Smooth muscle cell (in vitro differentiated cells): ENCODE results near the gene CBR1. TPM values are rescaled to one million over a fixed set of nuclear protein-coding genes. Genes with fewer than 3 reads are reported as not detected.

ENCODE experiments used
- DNase-seq: peaks from one replicate; lab custom pipeline; 2025; ENCODE audit not compliant: unreplicated experiment; lab: John Stamatoyannopoulos, UW
- H2AFZ ChIP-seq: fragments of 200-600 bp; sonication (generic); 2 replicates; pipeline ENCODE4 v1.6.0; 2016; ENCODE audit warnings: antibody characterized with exemption, low read depth, mild to moderate bottlenecking
- H3F3A ChIP-seq: fragments of 200-600 bp; sonication (generic); 2 replicates; pipeline ENCODE4 v1.6.0; 2017; ENCODE audit warnings: antibody characterized with exemption, low read depth
- H3K27ac ChIP-seq: fragments of 200-600 bp; sonication (generic); 2 replicates; pipeline ENCODE4 v1.5.1; 2016; ENCODE audit warnings: low read depth, mild to moderate bottlenecking
- H3K27me3 ChIP-seq: fragments of 200-600 bp; sonication (generic); 2 replicates; pipeline ENCODE4 v1.6.1; 2016; ENCODE audit warnings: low read depth, mild to moderate bottlenecking
- H3K36me3 ChIP-seq: fragments of 200-600 bp; sonication (generic); 2 replicates; pipeline ENCODE4 v1.5.1; 2016; ENCODE audit warnings: low read depth
- H3K4me1 ChIP-seq: fragments of 200-600 bp; sonication (generic); 2 replicates; pipeline ENCODE4 v1.5.1; 2016; ENCODE audit warnings: low read depth
- H3K4me2 ChIP-seq: fragments of 200-600 bp; sonication (generic); 2 replicates; pipeline ENCODE4 v1.6.0; 2016; ENCODE audit warnings: mild to moderate bottlenecking
- H3K4me3 ChIP-seq: fragments of 200-600 bp; sonication (generic); 2 replicates; pipeline ENCODE4 v1.5.1; 2016; ENCODE audit warnings: mild to moderate bottlenecking
- H3K79me2 ChIP-seq: fragments of 200-600 bp; sonication (generic); 2 replicates; pipeline ENCODE4 v1.6.0; 2016; ENCODE audit warnings: low read depth, mild to moderate bottlenecking
- H3K9ac ChIP-seq: fragments of 200-600 bp; sonication (generic); 2 replicates; pipeline ENCODE4 v1.6.0; 2016; ENCODE audit warnings: low read depth
- H3K9me3 ChIP-seq: fragments of 200-600 bp; sonication (generic); replicated peaks from 2 replicates; pipeline ENCODE4 v1.5.1; 2016; ENCODE audit warnings: low read depth
- H4K20me1 ChIP-seq: fragments of 200-600 bp; sonication (generic); 2 replicates; pipeline ENCODE4 v1.6.0; 2016; ENCODE audit warnings: low read depth
- WGBS: methylation state at CpG from one replicate; pipeline ENCODE4 v1.1.7; 2016; ENCODE audit warnings: low lambda C conversion rate; 5-methylcytosine and 5-hydroxymethylcytosine counted together
- polyA plus RNA-seq: library from polyadenylated mRNA; unstranded; fragments of >200 nt; fragmentation: Nextera tagmentation; extraction: Ambion mirVana; gene quantifications from 2 replicates; pipeline ENCODE4 v1.2.1, GENCODE V29; 2016
- total RNA-seq: library from RNA; depleted of rRNA; stranded (reverse); fragments of >200 nt; gene quantifications from 2 replicates; pipeline ENCODE4 v1.2.3, GENCODE V29; 2014
- TF ChIP-seq, protein P1 (sequence below): fragments of 200-600 bp; sonication (generic); IDR thresholded peaks from 2 replicates; pipeline ENCODE4 v1.5.1; 2017; ENCODE audit warnings: borderline replicate concordance, mild to moderate bottlenecking, antibody characterized with exemption; ENCODE audit not compliant: insufficient read depth, poor library complexity, severe bottlenecking

CBR1 gene
- total and polyA plus RNA-seq, 2 experiments from 2014 or later = 67.1 to 90.7 TPM

DNA sequence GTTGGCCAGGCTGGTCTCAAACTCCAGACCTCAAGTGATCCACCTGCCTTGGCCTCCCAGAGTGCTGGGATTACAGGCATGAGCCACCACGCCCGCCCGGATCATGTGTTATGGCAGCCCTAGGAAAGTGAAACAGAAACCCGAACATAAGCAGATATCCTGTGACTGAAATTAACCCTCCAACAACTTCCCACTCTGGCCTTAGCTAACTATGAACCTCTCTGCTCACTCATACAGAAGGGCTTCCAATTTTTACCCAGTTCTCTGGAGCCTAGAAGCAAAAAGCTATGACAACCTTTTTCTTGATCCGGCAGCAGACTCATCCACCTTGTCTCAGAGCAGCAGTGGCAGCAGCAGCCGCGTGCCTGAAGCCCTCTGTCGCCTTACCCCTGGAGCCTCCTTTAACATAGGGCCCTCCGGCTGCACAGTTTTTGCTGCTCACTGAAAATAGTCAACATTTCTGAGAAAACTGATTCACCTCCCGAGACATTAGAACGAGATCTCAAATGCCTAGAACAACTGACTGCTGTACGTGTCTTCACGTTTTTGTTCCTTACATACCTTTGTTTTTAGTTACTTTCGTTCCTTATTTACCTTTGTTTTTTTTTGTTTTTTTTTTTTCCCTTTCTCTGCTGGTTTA is 9.3 kb downstream of the CBR1 start:
- DNase-seq = no peak
- H3K27me3 ChIP-seq = no peaks in the 10 kb centered on the region

DNA sequence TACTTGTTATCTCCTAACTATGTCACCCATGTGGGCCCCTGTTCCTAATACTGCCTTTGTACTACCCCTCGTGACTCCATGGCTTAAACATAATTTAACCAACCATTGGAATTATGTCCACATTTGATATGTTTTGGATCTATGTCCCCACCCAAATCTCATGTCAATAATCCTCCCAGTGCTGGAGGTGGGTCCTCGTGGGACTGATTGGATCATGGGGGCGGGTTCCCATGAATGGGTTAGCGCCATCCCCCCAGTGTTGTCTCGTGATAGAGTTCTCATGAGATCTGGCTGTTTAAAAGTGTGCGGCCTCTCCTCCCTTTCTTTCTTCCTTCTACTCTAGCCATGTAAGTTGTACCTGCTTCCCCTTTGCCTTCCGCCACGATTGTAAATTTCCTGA is 9.8 kb downstream of the CBR1 start:
- no peak overlapping the region for H2AFZ ChIP-seq
- H3K79me2 ChIP-seq = no peaks in the 10 kb centered on the region
- no peaks in the 10 kb centered on the region for H3F3A ChIP-seq
- DNase-seq = no peak
- TF ChIP-seq, protein P1, sequence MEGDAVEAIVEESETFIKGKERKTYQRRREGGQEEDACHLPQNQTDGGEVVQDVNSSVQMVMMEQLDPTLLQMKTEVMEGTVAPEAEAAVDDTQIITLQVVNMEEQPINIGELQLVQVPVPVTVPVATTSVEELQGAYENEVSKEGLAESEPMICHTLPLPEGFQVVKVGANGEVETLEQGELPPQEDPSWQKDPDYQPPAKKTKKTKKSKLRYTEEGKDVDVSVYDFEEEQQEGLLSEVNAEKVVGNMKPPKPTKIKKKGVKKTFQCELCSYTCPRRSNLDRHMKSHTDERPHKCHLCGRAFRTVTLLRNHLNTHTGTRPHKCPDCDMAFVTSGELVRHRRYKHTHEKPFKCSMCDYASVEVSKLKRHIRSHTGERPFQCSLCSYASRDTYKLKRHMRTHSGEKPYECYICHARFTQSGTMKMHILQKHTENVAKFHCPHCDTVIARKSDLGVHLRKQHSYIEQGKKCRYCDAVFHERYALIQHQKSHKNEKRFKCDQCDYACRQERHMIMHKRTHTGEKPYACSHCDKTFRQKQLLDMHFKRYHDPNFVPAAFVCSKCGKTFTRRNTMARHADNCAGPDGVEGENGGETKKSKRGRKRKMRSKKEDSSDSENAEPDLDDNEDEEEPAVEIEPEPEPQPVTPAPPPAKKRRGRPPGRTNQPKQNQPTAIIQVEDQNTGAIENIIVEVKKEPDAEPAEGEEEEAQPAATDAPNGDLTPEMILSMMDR = no peak
- H3K36me3 ChIP-seq = no peaks in the 10 kb centered on the region
- no peak overlapping the region for H3K4me3 ChIP-seq
- H3K9me3 ChIP-seq = no peaks in the 10 kb centered on the region
- H3K27me3 ChIP-seq = no peaks in the 10 kb centered on the region
- no peak overlapping the region for H3K4me2 ChIP-seq
- no peak overlapping the region for H3K9ac ChIP-seq
- H4K20me1 ChIP-seq = no peaks in the 10 kb centered on the region
- WGBS = 66% methylated on average over 8 of the region's 8 CpGs
- H3K27ac ChIP-seq = no peak overlapping the region
- no peaks in the 10 kb centered on the region for H3K4me1 ChIP-seq

More for the DNA sequence above, 9.3 kb downstream of the CBR1 start:
- no peak overlapping the region for H3K4me2 ChIP-seq
- no peak overlapping the region for H2AFZ ChIP-seq
- no peaks in the 10 kb centered on the region for H4K20me1 ChIP-seq
- WGBS = 91% methylated on average over 14 of the region's 14 CpGs
- H3F3A ChIP-seq = no peaks in the 10 kb centered on the region
- no peak overlapping the region for H3K9ac ChIP-seq
- no peaks in the 10 kb centered on the region for H3K4me1 ChIP-seq
- TF ChIP-seq, protein P1 = no peak
- H3K9me3 ChIP-seq = no peaks in the 10 kb centered on the region
- H3K27ac ChIP-seq = no peak overlapping the region
- H3K79me2 ChIP-seq = no peaks in the 10 kb centered on the region
- H3K36me3 ChIP-seq = no peaks in the 10 kb centered on the region
- no peak overlapping the region for H3K4me3 ChIP-seq

DNA sequence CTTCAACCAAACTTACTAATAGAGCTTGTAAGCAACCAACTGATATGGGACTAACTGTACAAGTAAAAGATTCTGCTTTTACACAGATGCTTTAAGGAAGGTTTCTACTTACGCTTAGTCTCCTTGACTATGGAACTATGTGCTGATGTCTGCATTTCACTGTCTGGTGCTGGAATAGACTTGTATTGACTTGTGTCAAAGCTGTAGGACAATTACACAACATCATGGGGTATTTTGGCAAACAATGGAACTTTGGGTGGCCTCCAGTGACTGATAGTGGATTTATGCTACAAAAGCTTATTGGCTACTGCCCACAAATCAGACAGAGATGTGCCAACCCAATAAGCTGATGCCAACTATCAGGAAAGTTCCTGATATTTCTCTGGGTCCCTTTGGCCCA is 10.6 kb downstream of the CBR1 start:
- H4K20me1 ChIP-seq = no peaks in the 10 kb centered on the region
- H3K4me1 ChIP-seq = no peaks in the 10 kb centered on the region
- H3K9me3 ChIP-seq = no peaks in the 10 kb centered on the region
- no peaks in the 10 kb centered on the region for H3K36me3 ChIP-seq
- no peak overlapping the region for H2AFZ ChIP-seq
- TF ChIP-seq, protein P1 = no peak
- WGBS = 91% methylated on average over 1 of the region's 1 CpG
- H3F3A ChIP-seq = no peaks in the 10 kb centered on the region
- no peak overlapping the region for H3K4me2 ChIP-seq
- no peaks in the 10 kb centered on the region for H3K27me3 ChIP-seq
- H3K9ac ChIP-seq = no peak overlapping the region
- H3K4me3 ChIP-seq = no peak overlapping the region
- no peak for DNase-seq
- no peaks in the 10 kb centered on the region for H3K79me2 ChIP-seq
- H3K27ac ChIP-seq = no peak overlapping the region

DNA sequence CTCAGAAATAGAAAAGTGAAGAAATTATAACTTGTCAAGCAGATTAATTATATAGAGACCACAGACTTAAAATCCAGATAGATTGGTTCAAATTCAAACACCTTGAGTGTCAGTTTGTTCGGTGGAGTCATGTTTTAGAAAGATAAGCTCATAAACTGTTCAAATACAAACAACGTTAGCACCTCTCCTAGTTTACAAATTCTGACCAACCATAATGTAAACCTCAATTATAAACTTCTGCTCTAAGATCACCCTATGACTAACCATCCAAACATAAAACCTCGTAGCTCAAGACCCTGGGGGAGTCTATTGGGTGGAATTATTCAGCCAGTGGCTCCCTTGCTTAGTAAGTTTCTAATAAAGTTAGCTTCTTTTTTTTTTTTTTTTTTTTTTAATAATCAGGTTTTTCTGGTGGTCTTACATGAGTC is 12.4 kb downstream of the CBR1 start:
- Histone ChIP-seq H2AFZ (no peak overlapping the region), H3K4me3 (no peak overlapping the region), H3K27ac (no peak overlapping the region), H3K4me1 (no peaks in the 10 kb centered on the region), H4K20me1 (no peaks in the 10 kb centered on the region), H3K9ac (no peak overlapping the region), H3K36me3 (no peaks in the 10 kb centered on the region), H3K4me2 (no peak overlapping the region), H3K79me2 (no peaks in the 10 kb centered on the region), H3K27me3 (no peaks in the 10 kb centered on the region), H3F3A (no peaks in the 10 kb centered on the region), H3K9me3 (no peaks in the 10 kb centered on the region)
- TF ChIP-seq, protein P1 = no peak
- no peak for DNase-seq
- WGBS = 59% methylated on average over 3 of the region's 3 CpGs
